HCT116 (cell line): ENCODE measurements around the gene GFRA3. TPM values are rescaled to one million over a fixed set of nuclear protein-coding genes. Genes with fewer than 3 reads are reported as not detected.

Experiments
- ATAC-seq: fragments of 200-7000 bp; cut with Tn5 transposase; 2 replicates; pipeline ENCODE4 v1.9.1; 2020; ENCODE audit warnings: mild to moderate bottlenecking, moderate library complexity
- BruUV-seq: library from RNA; stranded (reverse); fragments of 400-500 nt; replicated peaks from 2 replicates; lab custom pipeline; 2021; lab: Mats Ljungman, UMichigan
- CTCF ChIA-PET: fragments of 300-600 bp; sonication (Branson Sonifier 250); formaldehyde crosslinking; loops from one replicate; lab custom pipeline; 2021; ENCODE audit warnings: antibody characterized with exemption; lab: Charles Lee
- POLR2A ChIA-PET: fragments of 300-600, 350-600 bp; sonication (Branson Sonifier 250); formaldehyde crosslinking; loops from one replicate; lab custom pipeline; 2021; ENCODE audit warnings: antibody characterized with exemption; lab: Charles Lee
- RAD21 ChIA-PET, 2 experiments: fragments of 300-600 bp; sonication (Branson Sonifier 250); formaldehyde crosslinking; loops; one replicate each; lab custom pipeline; 2023; ENCODE audit warnings: low total read pairs in 2 of 2; ENCODE audit not compliant: uncharacterized antibody in 2 of 2, unreplicated experiment in 2 of 2, low non-redundant PET in 1 of 2; lab: Charles Lee
- DNase-seq: peaks from one replicate; pipeline ENCODE4 v3.0.0-alpha.2; 2010; ENCODE audit warnings: low read depth, low spot score
- H2AFZ ChIP-seq: fragments of 200-600 bp; shearing (Covaris generic), sonication (generic); 2 replicates; pipeline ENCODE4 v1.6.1; 2017; ENCODE audit warnings: low read depth, mixed run types, mixed read lengths, antibody characterized with exemption, low read length; ENCODE audit not compliant: poor library complexity, severe bottlenecking
- H3K27ac ChIP-seq: 2 replicates; pipeline ENCODE4 v1.5.1; 2012; ENCODE audit warnings: low read depth, low read length
- H3K27me3 ChIP-seq: fragments of 200-600 bp; sonication (generic); 2 replicates; pipeline ENCODE4 v1.6.1; 2016; ENCODE audit warnings: mixed run types, low read length, mixed read lengths; ENCODE audit not compliant: insufficient read depth
- H3K36me3 ChIP-seq, 2 experiments: fragments of 200-500 bp in 1 of 2; fragments of 200-600 bp in 1 of 2; sonication (Bioruptor generic) in 1 of 2; sonication (generic) in 1 of 2; 2 replicates each; pipeline versions ENCODE4 v1.5.1 to v1.6.1; 2014 to 2016; ENCODE audit warnings: low read length in 2 of 2, inconsistent platforms in 1 of 2, mixed read lengths in 1 of 2, mixed run types in 1 of 2; ENCODE audit not compliant: insufficient read depth in 2 of 2, control insufficient read depth in 1 of 2
- H3K4me1 ChIP-seq, 2 experiments: fragments of 200-600 bp in 1 of 2; sonication (generic) in 1 of 2; 2 replicates each; pipeline versions ENCODE4 v1.5.1 to v1.6.1; 2012 to 2017; ENCODE audit warnings: low read length in 2 of 2, inconsistent platforms in 1 of 2, mild to moderate bottlenecking in 1 of 2, mixed read lengths in 1 of 2, mixed run types in 1 of 2, moderate library complexity in 1 of 2; ENCODE audit not compliant: insufficient read depth in 2 of 2, control insufficient read depth in 1 of 2
- H3K4me2 ChIP-seq: fragments of 200-600 bp; sonication (generic); 2 replicates; pipeline ENCODE4 v1.6.1; 2017; ENCODE audit warnings: mixed run types, low read length, mixed read lengths
- H3K4me3 ChIP-seq, 2 experiments: fragments of 200-600 bp in 1 of 2; sonication (generic) in 1 of 2; replicated peaks in 1 of 2; 2 replicates each; pipeline ENCODE4 v1.5.1; 2011 to 2016; ENCODE audit warnings: low read length in 2 of 2, control low read depth in 1 of 2, low read depth in 1 of 2, mild to moderate bottlenecking in 1 of 2, mixed read lengths in 1 of 2, mixed run types in 1 of 2
- H3K79me2 ChIP-seq: fragments of 200-600 bp; sonication (generic); 2 replicates; pipeline ENCODE4 v1.6.1; 2017; ENCODE audit warnings: mild to moderate bottlenecking, mixed run types, low read length, moderate library complexity, mixed read lengths; ENCODE audit not compliant: insufficient read depth
- H3K9ac ChIP-seq: fragments of 200-600 bp; sonication (generic); 2 replicates; pipeline ENCODE4 v1.6.1; 2016; ENCODE audit warnings: low read length, mixed read lengths
- H3K9me2 ChIP-seq: fragments of 200-600 bp; sonication (generic), shearing (Covaris generic); 2 replicates; pipeline ENCODE4 v1.6.1; 2017; ENCODE audit warnings: mixed run types, mild to moderate bottlenecking, moderate library complexity; ENCODE audit not compliant: insufficient read depth
- H3K9me3 ChIP-seq, 2 experiments: fragments of 200-500 bp in 1 of 2; fragments of 200-600 bp in 1 of 2; sonication (Bioruptor generic) in 1 of 2; sonication (generic) in 1 of 2; 2 replicates each; pipeline ENCODE4 v1.6.1; 2014 to 2017; ENCODE audit warnings: low read length in 2 of 2, mixed read lengths in 2 of 2, inconsistent platforms in 1 of 2, low read depth in 1 of 2, mild to moderate bottlenecking in 1 of 2, mixed run types in 1 of 2, moderate library complexity in 1 of 2; ENCODE audit not compliant: control insufficient read depth in 1 of 2, insufficient read depth in 1 of 2
- H4K20me1 ChIP-seq: fragments of 200-600 bp; sonication (generic), shearing (Covaris generic); 2 replicates; pipeline ENCODE4 v1.6.1; 2017; ENCODE audit warnings: mixed run types, mild to moderate bottlenecking, moderate library complexity; ENCODE audit not compliant: insufficient read depth
- ATF3 ChIP-seq: IDR thresholded peaks from 2 replicates; pipeline ENCODE4 v1.6.1; 2012
- CBX3 ChIP-seq: IDR thresholded peaks from 2 replicates; pipeline ENCODE4 v1.6.1; 2012; ENCODE audit warnings: low read depth
- ELF1 ChIP-seq: IDR thresholded peaks from 2 replicates; pipeline ENCODE4 v1.6.1; 2012; ENCODE audit warnings: low read depth, borderline replicate concordance
- EZH2 ChIP-seq: fragments of 200-600 bp; sonication (generic); IDR thresholded peaks from 2 replicates; pipeline ENCODE4 v1.6.1; 2017; ENCODE audit warnings: antibody characterized with exemption, mixed run types
- EZH2phosphoT487 ChIP-seq: fragments of 200-600 bp; IDR thresholded peaks from 2 replicates; pipeline ENCODE4 v1.6.1; 2018; ENCODE audit warnings: antibody characterized with exemption, borderline replicate concordance
- FOSL1 ChIP-seq: IDR thresholded peaks from 2 replicates; pipeline ENCODE4 v1.6.1; 2012; ENCODE audit warnings: low read depth
- JUND ChIP-seq: IDR thresholded peaks from 2 replicates; pipeline ENCODE4 v1.6.1; 2012
- MAX ChIP-seq: IDR thresholded peaks from 2 replicates; pipeline ENCODE4 v1.6.1; 2012
- POLR2A ChIP-seq: IDR thresholded peaks from 2 replicates; pipeline ENCODE4 v1.7.0; 2011; ENCODE audit warnings: borderline replicate concordance; ENCODE audit not compliant: insufficient read depth, insufficient read length; ENCODE audit errors: extremely low read depth
- POLR2AphosphoS5 ChIP-seq: IDR thresholded peaks from 2 replicates; pipeline ENCODE4 v1.6.1; 2011; ENCODE audit warnings: mild to moderate bottlenecking, low read depth, low read length, moderate library complexity
- RAD21 ChIP-seq: IDR thresholded peaks from 2 replicates; pipeline ENCODE4 v1.6.1; 2012; ENCODE audit warnings: low read depth, mild to moderate bottlenecking
- REST ChIP-seq: IDR thresholded peaks from 2 replicates; pipeline ENCODE4 v1.6.1; 2012; ENCODE audit warnings: low read depth
- SIN3A ChIP-seq: IDR thresholded peaks from 2 replicates; pipeline ENCODE4 v1.6.1; 2012; ENCODE audit warnings: low read depth
- SP1 ChIP-seq: IDR thresholded peaks from 2 replicates; pipeline ENCODE4 v1.6.1; 2012; ENCODE audit warnings: low read depth
- SRF ChIP-seq: IDR thresholded peaks from 2 replicates; pipeline ENCODE4 v1.6.1; 2012; ENCODE audit warnings: low read depth
- TCF7L2 ChIP-seq: IDR thresholded peaks from 2 replicates; pipeline ENCODE4 v1.7.0; 2011; ENCODE audit warnings: borderline replicate concordance, inconsistent platforms; ENCODE audit not compliant: insufficient read depth, insufficient read length; ENCODE audit errors: extremely low read depth
- YY1 ChIP-seq: IDR thresholded peaks from 2 replicates; pipeline ENCODE4 v1.6.1; 2011; ENCODE audit warnings: low read length, low read depth, moderate library complexity, mild to moderate bottlenecking; ENCODE audit not compliant: insufficient replicate concordance; ENCODE audit errors: extremely low read depth
- ZBTB33 ChIP-seq: IDR thresholded peaks from 2 replicates; pipeline ENCODE4 v1.6.1; 2011; ENCODE audit warnings: mild to moderate bottlenecking, low read length, moderate library complexity; ENCODE audit not compliant: insufficient replicate concordance; ENCODE audit errors: extremely low read depth
- ZFX ChIP-seq: fragments of 450-650 bp; IDR thresholded peaks from 2 replicates; pipeline ENCODE4 v1.6.1; 2017
- ZNF274 ChIP-seq: fragments of 200-500 bp; sonication (Bioruptor generic); IDR thresholded peaks from 2 replicates; pipeline ENCODE4 v1.6.1; 2014; ENCODE audit warnings: mild to moderate bottlenecking, low read depth, low read length, inconsistent platforms
- intact Hi-C: fragments of 100-400 bp; cut with micrococcal nuclease; formaldehyde crosslinking; loops from 2 replicates; pipeline ENCODE4 v1.10.0; 2022
- total RNA-seq: library from RNA; stranded (reverse); gene quantifications from one replicate; pipeline ENCODE4 v1.2.1, GENCODE V29; 2021; ENCODE audit not compliant: unreplicated experiment

GFRA3 gene
- total RNA-seq, 1 experiment from 2014 or later = not detected

GRCh38 chr5:138230261-138230660 is 44.2 kb downstream of the GFRA3 start:
- Histone ChIP-seq H3K27ac (no peak overlapping the region), H3K79me2 (no peaks in the 10 kb centered on the region), H3K36me3 (no peaks in the 10 kb centered on the region), H3K9me2 (no peaks in the 10 kb centered on the region), H4K20me1 (no peaks in the 10 kb centered on the region), H2AFZ (no peak overlapping the region), H3K4me3 (no peak overlapping the region), H3K9ac (no peak overlapping the region), H3K27me3 (no peaks in the 10 kb centered on the region), H3K4me1 (no peaks in the 10 kb centered on the region), H3K4me2 (no peak overlapping the region), H3K9me3 (peaks cover 5 to 8% of the 10 kb centered on the region in 2 experiments; a peak in 3 of 4 replicates)
- intact Hi-C loops = no loop called here
- ChIA-PET CTCF (interaction anchor here (0.7 kb wide), 1 partner anchor 64 kb away, joined by 5 read pairs; no protein-coding TSS in a partner anchor), POLR2A (no interaction called here), RAD21 (no interaction called here)
- BruUV-seq = no TSS peak
- DNase-seq (no peak), ATAC-seq (peak; percentile 42; the same call in 1 of the 2 replicates)
- TF ChIP-seq YY1 = no peak
- TF ChIP-seq SRF = no peak
- no peak for TF ChIP-seq TCF7L2
- no peak for TF ChIP-seq FOSL1
- TF ChIP-seq EZH2phosphoT487 = no peak
- TF ChIP-seq POLR2A = no peak
- TF ChIP-seq RAD21 = no peak
- TF ChIP-seq SP1 = no peak
- no peak for TF ChIP-seq CBX3
- TF ChIP-seq ZFX = no peak
- TF ChIP-seq REST = no peak
- no peak for TF ChIP-seq SIN3A
- no peak for TF ChIP-seq ELF1
- no peak for TF ChIP-seq ZNF274
- no peak for TF ChIP-seq ATF3
- no peak for TF ChIP-seq MAX
- TF ChIP-seq JUND = no peak
- no peak for TF ChIP-seq POLR2AphosphoS5
- no peak for TF ChIP-seq EZH2
- TF ChIP-seq ZBTB33 = no peak
